Activated naive CD8-positive, alpha-beta T cell treated with anti-CD3 and anti-CD28 coated beads, Interleukin-2, amount 50 U/mL, for 16 hours (primary cell): Measurements from ENCODE around the gene ANKRD34A.
"Not testable (repeated sequence)": the region's sequence is repeated elsewhere in the genome, so short reads cannot be mapped to it uniquely, and the experiment has no call there.

ENCODE experiments used
- DNase-seq: peaks from one replicate; pipeline ENCODE4 v3.0.0-alpha.2; 2020; ENCODE audit warnings: low read depth, low spot score

ANKRD34A gene

DNA sequence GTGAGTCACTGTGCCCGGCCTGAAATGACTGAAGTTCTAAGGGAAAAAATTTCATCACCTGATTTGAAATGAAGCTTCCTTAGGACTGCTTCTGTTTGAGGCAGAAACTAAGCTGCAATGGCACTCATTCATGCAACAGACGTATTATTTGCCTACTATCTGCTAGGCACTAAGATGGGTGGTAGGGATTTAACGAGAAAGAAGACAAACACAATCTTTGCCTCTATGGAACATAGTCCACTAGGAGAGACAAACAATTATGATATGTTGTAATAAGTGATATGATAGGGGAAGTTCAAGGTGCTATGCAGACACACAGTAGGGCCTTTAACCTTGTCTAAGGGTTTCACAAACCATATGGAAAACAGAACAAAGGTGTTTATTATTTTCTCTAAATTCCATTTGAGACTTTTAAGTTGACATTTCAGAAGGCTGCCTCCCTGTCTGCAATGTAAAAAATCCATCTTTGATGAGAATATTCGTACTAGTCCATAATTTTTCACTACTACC is 17.8 kb downstream of the ANKRD34A start:
- no peak for DNase-seq

- DNase-seq, result no peak
These were observed 19.8 kb downstream of the ANKRD34A start for GRCh38 chr1:145944532-145944931.

DNA sequence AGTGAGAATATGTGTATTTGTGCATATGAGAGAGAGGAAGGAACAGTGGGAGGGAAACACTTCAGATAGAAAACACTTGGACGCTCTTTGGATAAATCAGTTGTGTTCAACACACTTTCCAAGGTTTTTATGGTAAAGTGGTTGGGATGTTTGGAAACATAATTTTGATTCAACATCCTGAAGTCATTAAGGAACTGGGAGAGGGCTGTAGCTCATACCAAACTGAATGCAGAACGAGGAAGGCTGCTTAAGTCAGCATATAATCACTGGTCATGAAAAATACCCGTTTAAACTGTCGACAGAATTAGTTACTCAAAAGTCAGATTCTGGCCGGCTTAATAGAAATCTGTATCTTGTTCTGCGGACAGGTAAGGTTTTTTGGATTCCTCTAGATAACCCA is 21.5 kb downstream of the ANKRD34A start:
- no peak for DNase-seq

GRCh38 chr1:145942405-145942804 is 22.0 kb downstream of the ANKRD34A start:
- no peak for DNase-seq

DNA sequence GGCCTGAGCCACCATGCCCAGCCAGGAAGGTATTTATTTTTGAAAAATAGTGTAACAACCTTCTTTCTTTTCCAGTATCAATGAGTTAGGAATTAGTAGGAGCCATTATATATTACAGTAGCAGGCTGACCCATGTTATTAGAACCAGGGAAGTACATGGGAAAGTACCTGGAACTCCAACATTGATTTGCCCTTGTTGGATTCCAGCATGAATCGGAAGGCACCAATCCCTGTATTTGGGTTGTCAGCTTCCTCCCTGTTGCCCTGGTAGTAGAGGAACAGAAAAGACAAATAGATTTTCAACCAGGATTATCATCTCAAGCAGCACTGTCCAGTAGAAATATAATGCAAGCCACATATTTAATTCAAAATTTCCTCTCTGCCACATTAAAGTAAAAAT is 26.9 kb downstream of the ANKRD34A start:
- no peak for DNase-seq

GRCh38 chr1:145936247-145936646 is 28.1 kb downstream of the ANKRD34A start:
- no peak for DNase-seq

- no peak for DNase-seq
These were observed 28.7 kb downstream of the ANKRD34A start for GRCh38 chr1:145935708-145936107.

DNA sequence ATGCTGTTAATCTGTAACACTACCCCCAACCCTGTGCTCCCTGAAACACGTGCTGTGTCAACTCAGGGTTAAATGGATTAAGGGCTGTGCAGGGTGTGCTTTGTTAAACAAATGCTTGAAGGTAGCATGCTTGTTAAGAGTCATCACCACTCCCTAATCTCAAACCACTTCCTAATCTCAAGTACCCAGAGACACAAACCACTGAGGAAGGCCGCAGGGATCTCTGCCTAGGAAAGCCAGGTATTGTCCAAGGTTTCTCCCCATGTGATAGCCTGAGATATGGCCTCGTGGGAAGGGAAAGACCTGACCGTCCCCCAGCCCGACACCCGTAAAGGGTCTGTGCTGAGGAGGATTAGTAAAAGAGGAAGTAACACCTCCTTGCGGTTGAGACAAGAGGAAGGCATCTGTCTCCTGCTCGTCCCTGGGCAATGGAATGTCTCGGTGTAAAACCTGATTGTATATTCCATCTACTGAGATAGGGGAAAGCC is 31.8 kb downstream of the ANKRD34A start:
- DNase-seq, result not testable (repeated sequence)

DNA sequence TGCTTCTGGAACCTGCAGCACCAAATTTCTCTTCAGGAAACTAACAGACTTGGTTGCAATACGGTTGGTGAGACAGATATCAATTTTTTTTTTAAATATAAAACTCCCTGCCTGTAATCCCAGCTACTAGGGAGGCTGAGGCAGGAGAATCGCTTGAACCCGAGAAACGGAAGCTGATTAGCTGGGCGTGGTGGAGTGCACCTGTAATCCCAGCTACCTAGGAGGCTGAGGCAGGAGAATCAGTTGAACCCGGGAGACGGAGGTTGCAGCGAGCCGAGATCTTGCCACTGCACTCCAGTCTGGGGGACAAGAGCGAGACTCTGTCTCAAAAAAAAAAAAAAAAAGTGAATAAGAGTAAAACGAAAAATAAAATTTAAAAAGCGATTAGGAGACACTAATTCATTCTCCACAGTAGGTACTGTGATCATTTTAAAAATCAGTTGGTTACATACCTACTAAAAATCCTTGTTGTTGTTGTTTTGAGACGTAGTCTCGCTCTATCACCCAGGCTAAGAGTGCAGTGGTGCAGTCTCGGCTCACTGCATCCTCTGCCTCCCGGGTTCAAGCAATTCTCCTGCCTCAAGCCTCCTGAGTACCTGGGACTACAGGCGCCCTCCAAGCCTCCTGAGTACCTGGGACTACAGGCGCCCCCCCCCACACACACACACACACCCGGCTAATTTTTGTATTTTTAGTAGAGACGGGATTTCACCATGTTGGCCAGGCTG is 36.3 kb downstream of the ANKRD34A start:
- DNase-seq, result no peak

- DNase-seq, result peak; percentile 82
These were observed 37.1 kb downstream of the ANKRD34A start, which contains the start of gene RBM8A for GRCh38 chr1:145927063-145927886. TSS of gene RBM8A (minus strand) at chr1:145927484. CDS start at chr1:145927426, 58 bp downstream.

- DNase-seq, result peak; percentile 14
These were observed 37.7 kb downstream of the ANKRD34A start for GRCh38 chr1:145926686-145927062.

DNA sequence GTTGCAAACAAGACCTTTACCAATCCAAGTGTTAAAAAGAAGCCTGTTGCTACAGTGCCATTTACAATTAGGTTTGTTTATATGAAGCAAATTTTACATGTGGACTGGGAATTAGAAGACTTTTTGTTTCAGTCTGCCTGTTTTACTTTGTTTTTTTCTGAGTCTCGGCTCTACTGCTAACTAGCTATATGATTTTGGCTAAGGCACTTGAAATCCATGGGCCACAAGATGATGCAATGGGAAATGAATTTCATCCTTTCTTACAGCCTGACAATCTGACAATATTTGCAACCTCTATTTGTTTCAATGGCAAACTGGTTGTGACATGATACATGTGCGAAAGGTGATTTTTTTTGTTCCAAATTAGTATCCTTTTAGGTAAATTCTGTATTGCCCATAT is 42.1 kb downstream of the ANKRD34A start:
- no peak for DNase-seq

DNA sequence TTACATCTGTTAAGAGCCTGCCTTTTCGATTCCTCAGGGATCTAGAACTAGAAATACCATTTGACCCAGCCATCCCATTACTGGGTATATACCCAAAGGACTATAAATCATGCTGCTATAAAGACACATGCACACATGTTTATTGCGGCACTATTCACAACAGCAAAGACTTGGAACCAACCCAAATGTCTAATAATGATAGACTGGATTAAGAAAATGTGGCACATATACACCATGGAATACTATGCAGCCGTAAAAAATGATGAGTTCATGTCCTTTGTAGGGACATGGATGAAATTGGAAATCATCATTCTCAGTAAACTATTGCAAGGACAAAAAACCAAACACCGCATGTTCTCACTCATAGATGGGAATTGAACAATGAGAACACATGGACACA is 44.1 kb downstream of the ANKRD34A start:
- DNase-seq, result not testable (repeated sequence)

- no peak for DNase-seq
These were observed 45.1 kb downstream of the ANKRD34A start for GRCh38 chr1:145918992-145919939.

DNA sequence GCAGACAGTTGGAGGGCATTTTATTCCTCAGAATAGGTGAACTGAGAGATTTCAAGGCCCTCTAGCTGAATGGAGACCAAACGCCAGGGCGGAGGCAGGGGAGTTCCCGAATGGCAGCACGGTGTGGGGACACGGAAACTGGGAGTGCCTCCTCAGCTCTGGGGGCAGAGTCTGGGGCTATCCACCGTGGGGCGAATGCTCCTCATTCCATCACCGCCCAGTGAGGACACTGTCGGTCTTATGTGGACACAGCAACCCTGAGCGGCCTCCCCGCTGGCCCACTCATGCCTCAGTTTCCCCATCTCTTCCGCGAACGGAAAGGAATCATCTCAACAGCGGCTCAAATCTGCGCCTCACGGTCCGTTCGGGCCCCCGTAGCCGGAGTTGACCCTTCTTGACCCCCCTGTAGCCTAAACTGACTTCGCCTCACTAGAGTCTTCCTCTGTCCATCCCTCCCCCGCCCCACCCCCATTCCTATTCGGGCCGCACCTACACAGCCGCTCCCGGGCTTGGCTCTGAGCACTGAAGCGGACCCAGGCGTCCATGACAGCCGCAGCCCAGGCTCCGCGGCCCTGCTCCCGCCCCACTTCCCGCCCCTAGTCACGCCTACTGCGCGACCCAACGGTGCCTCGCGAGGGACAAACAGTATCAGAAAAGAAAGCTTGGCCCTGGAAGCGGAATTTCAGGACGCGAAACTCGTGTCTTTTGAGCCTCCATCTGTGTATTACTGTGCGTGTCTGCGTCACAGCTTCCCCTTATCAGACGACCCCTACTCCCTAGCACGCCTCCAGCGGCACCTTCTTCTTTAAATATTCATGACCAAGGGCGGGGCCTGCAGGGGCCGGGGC is 46.0 kb downstream of the ANKRD34A start, which contains the start of gene PEX11B:
PEX11B (minus strand) TSS at position 574 of the 848 bp plus-strand sequence; CDS start at position 545, 29 bp downstream.
- DNase-seq, result peak; percentile 86

DNA sequence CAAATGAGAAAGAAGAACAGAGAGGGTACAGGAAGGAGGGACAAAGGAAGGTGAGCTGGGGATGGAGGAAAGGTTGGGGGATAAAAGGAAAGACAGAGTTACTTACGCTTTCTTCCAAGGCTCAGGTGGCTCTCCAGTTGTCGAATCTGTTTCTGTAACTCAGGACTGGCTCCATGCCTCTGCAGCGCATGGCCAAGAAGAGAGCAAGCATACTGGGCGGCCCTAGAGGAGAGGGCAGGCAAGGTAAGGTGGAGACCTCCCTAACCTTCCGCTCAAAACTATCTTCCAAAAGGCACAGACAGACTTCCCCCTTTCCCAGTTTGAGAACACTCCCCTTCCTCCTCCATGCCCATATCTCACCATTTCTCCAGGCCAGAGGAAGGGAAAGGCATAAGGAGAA is 46.8 kb downstream of the ANKRD34A start:
- no peak for DNase-seq

DNA sequence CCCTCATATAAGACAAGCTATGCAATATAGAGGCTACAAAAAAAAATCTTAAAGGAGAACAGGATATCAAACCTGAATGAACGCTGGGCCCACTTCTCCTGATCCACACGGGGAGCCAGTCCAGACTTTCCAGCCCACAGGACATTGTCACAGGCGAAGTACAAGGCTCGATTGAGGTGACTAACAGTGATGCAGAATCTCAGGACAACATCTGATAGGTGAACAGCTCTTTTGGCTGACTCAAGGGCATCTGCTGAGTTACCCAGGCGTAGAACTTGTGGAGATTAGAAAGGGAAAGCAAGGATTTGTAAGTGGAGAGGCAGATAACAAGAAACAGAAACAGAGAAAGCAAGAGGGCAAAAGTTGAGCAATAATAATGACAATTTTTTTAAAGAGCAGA is 47.6 kb downstream of the ANKRD34A start:
- DNase-seq, result no peak

DNA sequence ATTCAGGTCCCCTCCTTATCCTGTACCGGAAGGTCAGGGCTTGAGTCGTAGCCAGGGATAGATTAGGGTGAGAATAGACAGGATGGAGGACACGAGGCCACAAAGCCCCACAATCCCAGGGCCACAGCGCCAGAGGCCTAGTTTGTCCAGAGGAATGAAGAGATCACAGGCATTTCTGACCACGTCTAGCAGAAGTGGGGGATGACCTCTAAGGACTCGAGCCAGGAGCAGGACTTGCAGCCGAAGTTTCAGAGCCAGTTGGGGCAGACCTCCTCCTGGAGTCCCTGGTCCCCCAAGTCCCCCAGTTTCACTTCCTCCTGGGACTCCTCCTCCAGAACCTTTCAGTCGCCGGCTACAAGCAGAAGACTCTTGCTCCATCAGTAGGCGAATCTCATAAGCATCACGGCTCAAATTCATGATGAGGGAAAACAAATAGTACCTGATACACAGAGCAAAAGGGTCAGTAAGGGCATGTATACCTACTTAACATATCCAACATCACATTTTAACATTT is 52.2 kb downstream of the ANKRD34A start:
- DNase-seq, result no peak
